HCT116 (cell line): ENCODE measurements around the gene CFAP46. TPM values are rescaled to one million over a fixed set of nuclear protein-coding genes. Genes with fewer than 3 reads are reported as not detected.

Experiments
- ATAC-seq: fragments of 200-7000 bp; cut with Tn5 transposase; 2 replicates; pipeline ENCODE4 v1.9.1; 2020; ENCODE audit warnings: mild to moderate bottlenecking, moderate library complexity
- BruUV-seq: library from RNA; stranded (reverse); fragments of 400-500 nt; replicated peaks from 2 replicates; lab custom pipeline; 2021; lab: Mats Ljungman, UMichigan
- CTCF ChIA-PET: fragments of 300-600 bp; sonication (Branson Sonifier 250); formaldehyde crosslinking; loops from one replicate; lab custom pipeline; 2021; ENCODE audit warnings: antibody characterized with exemption; lab: Charles Lee
- POLR2A ChIA-PET: fragments of 300-600, 350-600 bp; sonication (Branson Sonifier 250); formaldehyde crosslinking; loops from one replicate; lab custom pipeline; 2021; ENCODE audit warnings: antibody characterized with exemption; lab: Charles Lee
- RAD21 ChIA-PET, 2 experiments: fragments of 300-600 bp; sonication (Branson Sonifier 250); formaldehyde crosslinking; loops; one replicate each; lab custom pipeline; 2023; ENCODE audit warnings: low total read pairs in 2 of 2; ENCODE audit not compliant: uncharacterized antibody in 2 of 2, unreplicated experiment in 2 of 2, low non-redundant PET in 1 of 2; lab: Charles Lee
- DNase-seq: peaks from one replicate; pipeline ENCODE4 v3.0.0-alpha.2; 2010; ENCODE audit warnings: low read depth, low spot score
- H2AFZ ChIP-seq: fragments of 200-600 bp; shearing (Covaris generic), sonication (generic); 2 replicates; pipeline ENCODE4 v1.6.1; 2017; ENCODE audit warnings: low read depth, mixed run types, mixed read lengths, antibody characterized with exemption, low read length; ENCODE audit not compliant: poor library complexity, severe bottlenecking
- H3K27ac ChIP-seq: 2 replicates; pipeline ENCODE4 v1.5.1; 2012; ENCODE audit warnings: low read depth, low read length
- H3K27me3 ChIP-seq: fragments of 200-600 bp; sonication (generic); 2 replicates; pipeline ENCODE4 v1.6.1; 2016; ENCODE audit warnings: mixed run types, low read length, mixed read lengths; ENCODE audit not compliant: insufficient read depth
- H3K36me3 ChIP-seq, 2 experiments: fragments of 200-500 bp in 1 of 2; fragments of 200-600 bp in 1 of 2; sonication (Bioruptor generic) in 1 of 2; sonication (generic) in 1 of 2; 2 replicates each; pipeline versions ENCODE4 v1.5.1 to v1.6.1; 2014 to 2016; ENCODE audit warnings: low read length in 2 of 2, inconsistent platforms in 1 of 2, mixed read lengths in 1 of 2, mixed run types in 1 of 2; ENCODE audit not compliant: insufficient read depth in 2 of 2, control insufficient read depth in 1 of 2
- H3K4me1 ChIP-seq, 2 experiments: fragments of 200-600 bp in 1 of 2; sonication (generic) in 1 of 2; 2 replicates each; pipeline versions ENCODE4 v1.5.1 to v1.6.1; 2012 to 2017; ENCODE audit warnings: low read length in 2 of 2, inconsistent platforms in 1 of 2, mild to moderate bottlenecking in 1 of 2, mixed read lengths in 1 of 2, mixed run types in 1 of 2, moderate library complexity in 1 of 2; ENCODE audit not compliant: insufficient read depth in 2 of 2, control insufficient read depth in 1 of 2
- H3K4me2 ChIP-seq: fragments of 200-600 bp; sonication (generic); 2 replicates; pipeline ENCODE4 v1.6.1; 2017; ENCODE audit warnings: mixed run types, low read length, mixed read lengths
- H3K4me3 ChIP-seq, 2 experiments: fragments of 200-600 bp in 1 of 2; sonication (generic) in 1 of 2; replicated peaks in 1 of 2; 2 replicates each; pipeline ENCODE4 v1.5.1; 2011 to 2016; ENCODE audit warnings: low read length in 2 of 2, control low read depth in 1 of 2, low read depth in 1 of 2, mild to moderate bottlenecking in 1 of 2, mixed read lengths in 1 of 2, mixed run types in 1 of 2
- H3K79me2 ChIP-seq: fragments of 200-600 bp; sonication (generic); 2 replicates; pipeline ENCODE4 v1.6.1; 2017; ENCODE audit warnings: mild to moderate bottlenecking, mixed run types, low read length, moderate library complexity, mixed read lengths; ENCODE audit not compliant: insufficient read depth
- H3K9ac ChIP-seq: fragments of 200-600 bp; sonication (generic); 2 replicates; pipeline ENCODE4 v1.6.1; 2016; ENCODE audit warnings: low read length, mixed read lengths
- H3K9me2 ChIP-seq: fragments of 200-600 bp; sonication (generic), shearing (Covaris generic); 2 replicates; pipeline ENCODE4 v1.6.1; 2017; ENCODE audit warnings: mixed run types, mild to moderate bottlenecking, moderate library complexity; ENCODE audit not compliant: insufficient read depth
- H3K9me3 ChIP-seq, 2 experiments: fragments of 200-500 bp in 1 of 2; fragments of 200-600 bp in 1 of 2; sonication (Bioruptor generic) in 1 of 2; sonication (generic) in 1 of 2; 2 replicates each; pipeline ENCODE4 v1.6.1; 2014 to 2017; ENCODE audit warnings: low read length in 2 of 2, mixed read lengths in 2 of 2, inconsistent platforms in 1 of 2, low read depth in 1 of 2, mild to moderate bottlenecking in 1 of 2, mixed run types in 1 of 2, moderate library complexity in 1 of 2; ENCODE audit not compliant: control insufficient read depth in 1 of 2, insufficient read depth in 1 of 2
- H4K20me1 ChIP-seq: fragments of 200-600 bp; sonication (generic), shearing (Covaris generic); 2 replicates; pipeline ENCODE4 v1.6.1; 2017; ENCODE audit warnings: mixed run types, mild to moderate bottlenecking, moderate library complexity; ENCODE audit not compliant: insufficient read depth
- EZH2phosphoT487 ChIP-seq: fragments of 200-600 bp; IDR thresholded peaks from 2 replicates; pipeline ENCODE4 v1.6.1; 2018; ENCODE audit warnings: antibody characterized with exemption, borderline replicate concordance
- FOSL1 ChIP-seq: IDR thresholded peaks from 2 replicates; pipeline ENCODE4 v1.6.1; 2012; ENCODE audit warnings: low read depth
- JUND ChIP-seq: IDR thresholded peaks from 2 replicates; pipeline ENCODE4 v1.6.1; 2012
- MAX ChIP-seq: IDR thresholded peaks from 2 replicates; pipeline ENCODE4 v1.6.1; 2012
- POLR2A ChIP-seq: IDR thresholded peaks from 2 replicates; pipeline ENCODE4 v1.7.0; 2011; ENCODE audit warnings: borderline replicate concordance; ENCODE audit not compliant: insufficient read depth, insufficient read length; ENCODE audit errors: extremely low read depth
- POLR2AphosphoS5 ChIP-seq: IDR thresholded peaks from 2 replicates; pipeline ENCODE4 v1.6.1; 2011; ENCODE audit warnings: mild to moderate bottlenecking, low read depth, low read length, moderate library complexity
- SIN3A ChIP-seq: IDR thresholded peaks from 2 replicates; pipeline ENCODE4 v1.6.1; 2012; ENCODE audit warnings: low read depth
- YY1 ChIP-seq: IDR thresholded peaks from 2 replicates; pipeline ENCODE4 v1.6.1; 2011; ENCODE audit warnings: low read length, low read depth, moderate library complexity, mild to moderate bottlenecking; ENCODE audit not compliant: insufficient replicate concordance; ENCODE audit errors: extremely low read depth
- ZBTB33 ChIP-seq: IDR thresholded peaks from 2 replicates; pipeline ENCODE4 v1.6.1; 2011; ENCODE audit warnings: mild to moderate bottlenecking, low read length, moderate library complexity; ENCODE audit not compliant: insufficient replicate concordance; ENCODE audit errors: extremely low read depth
- ZNF274 ChIP-seq: fragments of 200-500 bp; sonication (Bioruptor generic); IDR thresholded peaks from 2 replicates; pipeline ENCODE4 v1.6.1; 2014; ENCODE audit warnings: mild to moderate bottlenecking, low read depth, low read length, inconsistent platforms
- intact Hi-C: fragments of 100-400 bp; cut with micrococcal nuclease; formaldehyde crosslinking; loops from 2 replicates; pipeline ENCODE4 v1.10.0; 2022
- total RNA-seq: library from RNA; stranded (reverse); gene quantifications from one replicate; pipeline ENCODE4 v1.2.1, GENCODE V29; 2021; ENCODE audit not compliant: unreplicated experiment
- TF ChIP-seq, protein P1 (sequence below): IDR thresholded peaks from 2 replicates; pipeline ENCODE4 v1.6.1; 2012; ENCODE audit warnings: low read depth

Gene CFAP46
- total RNA-seq, 1 experiment from 2014 or later = 1.4 TPM

DNA sequence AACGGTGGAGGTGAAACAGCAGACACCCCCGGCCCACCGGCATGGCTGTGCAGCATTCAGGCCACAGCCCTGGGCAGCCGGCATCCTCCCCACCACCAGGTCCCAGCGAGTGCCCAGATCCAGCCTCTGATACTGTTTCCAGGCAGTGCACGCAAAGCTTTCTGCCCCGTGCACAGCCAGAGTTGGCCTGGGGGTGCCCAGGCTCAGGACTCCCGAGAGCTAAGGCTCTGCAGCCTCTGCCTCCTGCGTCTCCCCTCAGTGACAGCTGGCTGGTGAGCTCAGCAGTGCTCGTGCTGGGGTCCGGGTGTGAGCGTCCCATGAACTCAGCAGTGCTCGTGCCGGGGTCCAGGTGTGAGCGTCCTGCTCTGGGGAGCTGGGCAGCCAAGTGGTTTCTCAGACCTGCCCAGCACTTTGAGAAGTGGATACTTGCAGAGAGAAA is 65.4 kb downstream of the CFAP46 start:
- H3K9me3 ChIP-seq = no peaks in the 10 kb centered on the region
- ATAC-seq = no peak
- DNase-seq = no peak
- no peak overlapping the region for H3K9ac ChIP-seq
- H3K27me3 ChIP-seq = peaks cover 2% of the 10 kb centered on the region; the same call in 1 of the 2 replicates
- RAD21 ChIA-PET = no interaction called here
- H3K4me1 ChIP-seq = no peaks in the 10 kb centered on the region
- no peaks in the 10 kb centered on the region for H3K79me2 ChIP-seq
- no peak overlapping the region for H2AFZ ChIP-seq
- H3K27ac ChIP-seq = no peak overlapping the region
- no peaks in the 10 kb centered on the region for H4K20me1 ChIP-seq
- TF ChIP-seq YY1 (no peak), SIN3A (no peak), ZBTB33 (no peak), POLR2AphosphoS5 (no peak), POLR2A (no peak), ZNF274 (no peak), FOSL1 (no peak), EZH2phosphoT487 (no peak), MAX (no peak), JUND (no peak)
- TF ChIP-seq, protein P1, sequence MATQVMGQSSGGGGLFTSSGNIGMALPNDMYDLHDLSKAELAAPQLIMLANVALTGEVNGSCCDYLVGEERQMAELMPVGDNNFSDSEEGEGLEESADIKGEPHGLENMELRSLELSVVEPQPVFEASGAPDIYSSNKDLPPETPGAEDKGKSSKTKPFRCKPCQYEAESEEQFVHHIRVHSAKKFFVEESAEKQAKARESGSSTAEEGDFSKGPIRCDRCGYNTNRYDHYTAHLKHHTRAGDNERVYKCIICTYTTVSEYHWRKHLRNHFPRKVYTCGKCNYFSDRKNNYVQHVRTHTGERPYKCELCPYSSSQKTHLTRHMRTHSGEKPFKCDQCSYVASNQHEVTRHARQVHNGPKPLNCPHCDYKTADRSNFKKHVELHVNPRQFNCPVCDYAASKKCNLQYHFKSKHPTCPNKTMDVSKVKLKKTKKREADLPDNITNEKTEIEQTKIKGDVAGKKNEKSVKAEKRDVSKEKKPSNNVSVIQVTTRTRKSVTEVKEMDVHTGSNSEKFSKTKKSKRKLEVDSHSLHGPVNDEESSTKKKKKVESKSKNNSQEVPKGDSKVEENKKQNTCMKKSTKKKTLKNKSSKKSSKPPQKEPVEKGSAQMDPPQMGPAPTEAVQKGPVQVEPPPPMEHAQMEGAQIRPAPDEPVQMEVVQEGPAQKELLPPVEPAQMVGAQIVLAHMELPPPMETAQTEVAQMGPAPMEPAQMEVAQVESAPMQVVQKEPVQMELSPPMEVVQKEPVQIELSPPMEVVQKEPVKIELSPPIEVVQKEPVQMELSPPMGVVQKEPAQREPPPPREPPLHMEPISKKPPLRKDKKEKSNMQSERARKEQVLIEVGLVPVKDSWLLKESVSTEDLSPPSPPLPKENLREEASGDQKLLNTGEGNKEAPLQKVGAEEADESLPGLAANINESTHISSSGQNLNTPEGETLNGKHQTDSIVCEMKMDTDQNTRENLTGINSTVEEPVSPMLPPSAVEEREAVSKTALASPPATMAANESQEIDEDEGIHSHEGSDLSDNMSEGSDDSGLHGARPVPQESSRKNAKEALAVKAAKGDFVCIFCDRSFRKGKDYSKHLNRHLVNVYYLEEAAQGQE = no peak
- BruUV-seq = no TSS peak
- H3K4me3 ChIP-seq = no peak overlapping the region
- CTCF ChIA-PET = no interaction called here
- H3K9me2 ChIP-seq = no peaks in the 10 kb centered on the region
- intact Hi-C loops = no loop called here
- POLR2A ChIA-PET = no interaction called here
- no peaks in the 10 kb centered on the region for H3K36me3 ChIP-seq
- H3K4me2 ChIP-seq = no peak overlapping the region
